Activated T-helper 2 cell treated with anti-CD3 and anti-CD28 coated beads, Interferon-gamma antibody, Interleukin-2, Interleukin-4, amounts not matched to agents 10 μg/mL and 5 μg/mL and 100 μg/mL, durations not matched to agents 14 hours and 24 hours and 36 hours (primary cell): ENCODE data around the gene CARMIL1. TPM values are rescaled to one million over a fixed set of nuclear protein-coding genes. Genes with fewer than 3 reads are reported as not detected.

Experiments used
- DNase-seq: peaks from one replicate; pipeline ENCODE4 v3.0.0; 2021; ENCODE audit warnings: low spot score
- H3K27ac Mint-ChIP-seq: one replicate; pipeline ENCODE4 v1.8.0; 2021; ENCODE audit warnings: mixed read lengths
- H3K27me3 Mint-ChIP-seq: one replicate; pipeline ENCODE4 v1.8.0; 2021; ENCODE audit warnings: low read depth, mixed read lengths
- H3K36me3 Mint-ChIP-seq: one replicate; pipeline ENCODE4 v1.8.0; 2021; ENCODE audit warnings: low read depth, mixed read lengths
- H3K4me1 Mint-ChIP-seq: one replicate; pipeline ENCODE4 v1.8.0; 2021; ENCODE audit warnings: low read depth, mixed read lengths
- H3K4me3 Mint-ChIP-seq: one replicate; pipeline ENCODE4 v1.8.0; 2021; ENCODE audit warnings: low read depth, mild to moderate bottlenecking, moderate library complexity, mixed read lengths
- H3K9me3 Mint-ChIP-seq: one replicate; pipeline ENCODE4 v1.8.0; 2021; ENCODE audit warnings: mixed read lengths
- intact Hi-C: fragments of 100-400 bp; cut with micrococcal nuclease; formaldehyde crosslinking; loops from one replicate; pipeline ENCODE4 v1.15.1; 2023
- total RNA-seq: library from RNA; stranded (reverse); gene quantifications from 2 replicates; pipeline ENCODE4 v1.2.3, GENCODE V29; 2022

Gene CARMIL1
- total RNA-seq, 1 donor from 2014 or later = 1.7 TPM

GRCh38 chr6:25334793-25335192 is 55.6 kb downstream of the CARMIL1 start:
- intact Hi-C loops = no loop called here
- DNase-seq = no peak
- Mint-ChIP-seq H3K4me3 (no peak overlapping the region), H3K36me3 (no peaks in the 10 kb centered on the region), H3K27me3 (peaks cover 12% of the 10 kb centered on the region), H3K9me3 (no peaks in the 10 kb centered on the region), H3K27ac (no peak overlapping the region), H3K4me1 (no peaks in the 10 kb centered on the region)

- H3K27ac Mint-ChIP-seq = no peak overlapping the region
- H3K4me1 Mint-ChIP-seq = no peaks in the 10 kb centered on the region
- no peaks in the 10 kb centered on the region for H3K9me3 Mint-ChIP-seq
- no peak overlapping the region for H3K4me3 Mint-ChIP-seq
- H3K36me3 Mint-ChIP-seq = no peaks in the 10 kb centered on the region
- intact Hi-C loops = no loop called here
- peaks cover 7% of the 10 kb centered on the region for H3K27me3 Mint-ChIP-seq
- no peak for DNase-seq
These were observed 57.8 kb downstream of the CARMIL1 start for GRCh38 chr6:25336996-25337395.

- Mint-ChIP-seq H3K4me1 (no peaks in the 10 kb centered on the region), H3K4me3 (no peak overlapping the region), H3K27me3 (peaks cover 7% of the 10 kb centered on the region), H3K9me3 (no peaks in the 10 kb centered on the region), H3K36me3 (no peaks in the 10 kb centered on the region), H3K27ac (no peak overlapping the region)
- DNase-seq = no peak
- intact Hi-C loops = no loop called here
These were observed 58.3 kb downstream of the CARMIL1 start for GRCh38 chr6:25337431-25337830.

GRCh38 chr6:25340431-25341202 is 61.4 kb downstream of the CARMIL1 start:
- no peak for DNase-seq
- H3K27ac Mint-ChIP-seq = no peak overlapping the region
- intact Hi-C loops = no loop called here
- no peaks in the 10 kb centered on the region for H3K4me1 Mint-ChIP-seq
- H3K4me3 Mint-ChIP-seq = no peak overlapping the region
- H3K36me3 Mint-ChIP-seq = no peaks in the 10 kb centered on the region
- peaks cover 3% of the 10 kb centered on the region for H3K27me3 Mint-ChIP-seq
- no peaks in the 10 kb centered on the region for H3K9me3 Mint-ChIP-seq

- Mint-ChIP-seq H3K27me3 (peaks cover 1% of the 10 kb centered on the region), H3K9me3 (no peaks in the 10 kb centered on the region), H3K27ac (no peak overlapping the region), H3K4me3 (no peak overlapping the region), H3K4me1 (no peaks in the 10 kb centered on the region), H3K36me3 (no peaks in the 10 kb centered on the region)
- intact Hi-C loops = no loop called here
- DNase-seq = no peak
These were observed 62.0 kb downstream of the CARMIL1 start for GRCh38 chr6:25341203-25341552.

- Mint-ChIP-seq H3K9me3 (no peaks in the 10 kb centered on the region), H3K27ac (no peak overlapping the region), H3K27me3 (no peaks in the 10 kb centered on the region), H3K4me3 (no peak overlapping the region), H3K4me1 (no peaks in the 10 kb centered on the region), H3K36me3 (no peaks in the 10 kb centered on the region)
- intact Hi-C loops = no loop called here
- DNase-seq = no peak
These were observed 62.9 kb downstream of the CARMIL1 start for GRCh38 chr6:25341923-25342619.

- H3K9me3 Mint-ChIP-seq = no peaks in the 10 kb centered on the region
- no peak overlapping the region for H3K4me3 Mint-ChIP-seq
- H3K4me1 Mint-ChIP-seq = no peaks in the 10 kb centered on the region
- intact Hi-C loops = no loop called here
- no peaks in the 10 kb centered on the region for H3K36me3 Mint-ChIP-seq
- H3K27me3 Mint-ChIP-seq = no peaks in the 10 kb centered on the region
- H3K27ac Mint-ChIP-seq = no peak overlapping the region
- no peak for DNase-seq
These were observed 63.6 kb downstream of the CARMIL1 start for GRCh38 chr6:25342802-25343201.

- H3K4me1 Mint-ChIP-seq = no peaks in the 10 kb centered on the region
- DNase-seq = no peak
- H3K27me3 Mint-ChIP-seq = no peaks in the 10 kb centered on the region
- no peaks in the 10 kb centered on the region for H3K9me3 Mint-ChIP-seq
- H3K27ac Mint-ChIP-seq = no peak overlapping the region
- intact Hi-C loops = no loop called here
- H3K4me3 Mint-ChIP-seq = no peak overlapping the region
- no peaks in the 10 kb centered on the region for H3K36me3 Mint-ChIP-seq
These were observed 64.8 kb downstream of the CARMIL1 start for GRCh38 chr6:25343984-25344383.

GRCh38 chr6:25344827-25345226 is 65.7 kb downstream of the CARMIL1 start:
- no peak overlapping the region for H3K4me3 Mint-ChIP-seq
- no peaks in the 10 kb centered on the region for H3K36me3 Mint-ChIP-seq
- no peaks in the 10 kb centered on the region for H3K9me3 Mint-ChIP-seq
- H3K27me3 Mint-ChIP-seq = no peaks in the 10 kb centered on the region
- no peak for DNase-seq
- H3K27ac Mint-ChIP-seq = no peak overlapping the region
- no peaks in the 10 kb centered on the region for H3K4me1 Mint-ChIP-seq
- intact Hi-C loops = no loop called here

- H3K27me3 Mint-ChIP-seq = no peaks in the 10 kb centered on the region
- intact Hi-C loops = no loop called here
- H3K36me3 Mint-ChIP-seq = no peaks in the 10 kb centered on the region
- H3K27ac Mint-ChIP-seq = no peak overlapping the region
- DNase-seq = no peak
- no peaks in the 10 kb centered on the region for H3K4me1 Mint-ChIP-seq
- no peaks in the 10 kb centered on the region for H3K9me3 Mint-ChIP-seq
- H3K4me3 Mint-ChIP-seq = no peak overlapping the region
These were observed 66.9 kb downstream of the CARMIL1 start for GRCh38 chr6:25346064-25346463.

- Mint-ChIP-seq H3K4me1 (peaks cover 1% of the 10 kb centered on the region), H3K27ac (no peak overlapping the region), H3K9me3 (no peaks in the 10 kb centered on the region), H3K36me3 (no peaks in the 10 kb centered on the region), H3K4me3 (no peak overlapping the region), H3K27me3 (no peaks in the 10 kb centered on the region)
- DNase-seq = no peak
- intact Hi-C loops = no loop called here
These were observed 71.4 kb downstream of the CARMIL1 start for GRCh38 chr6:25350573-25350972.

- intact Hi-C loops = no loop called here
These were observed 72.3 kb downstream of the CARMIL1 start for GRCh38 chr6:25351485-25351884.

GRCh38 chr6:25352285-25352684 is 73.1 kb downstream of the CARMIL1 start:
- Mint-ChIP-seq H3K4me3 (no peak overlapping the region), H3K27me3 (no peaks in the 10 kb centered on the region), H3K4me1 (peaks cover 1% of the 10 kb centered on the region), H3K9me3 (no peaks in the 10 kb centered on the region), H3K27ac (no peak overlapping the region), H3K36me3 (no peaks in the 10 kb centered on the region)
- DNase-seq = no peak
- intact Hi-C loops = no loop called here

More at GRCh38 chr6:25351485-25351884, 72.3 kb downstream of the CARMIL1 start:
- Mint-ChIP-seq H3K27me3 (no peaks in the 10 kb centered on the region), H3K4me1 (peaks cover 1% of the 10 kb centered on the region), H3K36me3 (no peaks in the 10 kb centered on the region), H3K4me3 (no peak overlapping the region), H3K27ac (no peak overlapping the region), H3K9me3 (no peaks in the 10 kb centered on the region)
- no peak for DNase-seq
